ENCODE data around the gene SRGAP1.

The SRGAP1 gene

GRCh38 chr12:63985456-63985855 is 141.0 kb downstream of the SRGAP1 start:
- no peak overlapping the region for H3K27ac ChIP-seq
- TF ChIP-seq CTCF (conservative IDR thresholded peaks at IDR 0.05) (no peak), ZFX (IDR thresholded peaks at IDR 0.05) (no peak)

- TF ChIP-seq CTCF (conservative IDR thresholded peaks at IDR 0.05) (no peak), ZFX (IDR thresholded peaks at IDR 0.05) (no peak)
- H3K27ac ChIP-seq, result no peak overlapping the region
Measured at GRCh38 chr12:63985945-63986344, 141.4 kb downstream of the SRGAP1 start.

- no peak for TF ChIP-seq CTCF (conservative IDR thresholded peaks at IDR 0.05)
- TF ChIP-seq ZFX (IDR thresholded peaks at IDR 0.05), result no peak
- no peak overlapping the region for H3K27ac ChIP-seq
Measured at GRCh38 chr12:63989301-63989845, 144.9 kb downstream of the SRGAP1 start.

- TF ChIP-seq CTCF (conservative IDR thresholded peaks at IDR 0.05), result no peak
- no peak for TF ChIP-seq ZFX (IDR thresholded peaks at IDR 0.05)
- H3K27ac ChIP-seq, result no peak overlapping the region
Measured at GRCh38 chr12:63990828-63991547, 146.5 kb downstream of the SRGAP1 start.

- TF ChIP-seq ZFX (IDR thresholded peaks at IDR 0.05), result no peak
- TF ChIP-seq CTCF (conservative IDR thresholded peaks at IDR 0.05), result no peak
- H3K27ac ChIP-seq, result no peak overlapping the region
Measured at GRCh38 chr12:63994704-63995103, 150.2 kb downstream of the SRGAP1 start.

- no peak for TF ChIP-seq CTCF (conservative IDR thresholded peaks at IDR 0.05)
- TF ChIP-seq ZFX (IDR thresholded peaks at IDR 0.05), result no peak
- no peak overlapping the region for H3K27ac ChIP-seq
Measured at GRCh38 chr12:63995512-63995911, 151.0 kb downstream of the SRGAP1 start.

GRCh38 chr12:63996556-63996955 is 152.1 kb downstream of the SRGAP1 start:
- TF ChIP-seq CTCF (conservative IDR thresholded peaks at IDR 0.05), result no peak
- TF ChIP-seq ZFX (IDR thresholded peaks at IDR 0.05), result no peak
- H3K27ac ChIP-seq, result no peak overlapping the region

Data from C4-2B (cell line).